GM12864 (cell line): ENCODE results near the gene TUB.
A peak's percentile ranks its signal among the peaks of the same experiment; 100 is the strongest.

ENCODE experiments used
- DNase-seq: peaks from one replicate; pipeline ENCODE4 v3.0.0-alpha.2; 2011; ENCODE audit warnings: low read depth
- H3K4me3 ChIP-seq: 2 replicates; pipeline ENCODE4 v1.5.1; 2011; ENCODE audit warnings: mild to moderate bottlenecking, low read depth, low read length, control low read depth
- TF ChIP-seq, protein P1 (sequence below): IDR thresholded peaks from 2 replicates; pipeline ENCODE4 v1.5.1; 2011; ENCODE audit warnings: low read depth, mild to moderate bottlenecking, moderate library complexity, low read length, control low read depth, inconsistent platforms; ENCODE audit errors: missing control alignments

TUB gene

DNA sequence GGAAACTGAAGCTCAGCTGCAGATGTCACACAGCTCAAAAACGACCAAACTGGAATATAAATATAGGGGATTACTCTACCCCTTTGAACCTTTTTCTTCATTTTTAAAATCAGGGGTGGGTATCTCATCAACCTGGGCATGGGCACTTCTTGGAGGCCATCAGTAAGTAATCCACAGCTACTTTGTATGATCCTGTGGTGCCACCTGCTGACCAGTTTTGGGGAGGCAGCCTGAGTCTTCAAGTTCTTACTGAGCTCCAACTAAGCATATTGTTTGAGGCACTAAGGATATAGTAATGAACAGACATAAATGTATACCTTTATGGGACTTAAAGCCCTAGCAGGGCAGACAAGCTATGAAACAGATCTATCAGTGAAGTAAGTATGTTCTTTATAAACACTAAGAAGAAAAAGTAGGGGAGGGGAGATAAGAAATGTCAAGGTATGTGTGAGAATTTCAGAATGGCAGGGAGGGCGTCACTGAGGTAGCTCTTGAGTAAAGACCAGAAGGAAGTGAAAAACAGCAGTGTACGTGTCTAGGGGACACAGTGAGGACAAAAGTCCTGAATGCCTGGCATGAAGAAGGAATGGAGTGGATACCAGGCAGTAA, 18.4 kb downstream of the TUB start:
- no peak overlapping the region for H3K4me3 ChIP-seq
- TF ChIP-seq, protein P1, sequence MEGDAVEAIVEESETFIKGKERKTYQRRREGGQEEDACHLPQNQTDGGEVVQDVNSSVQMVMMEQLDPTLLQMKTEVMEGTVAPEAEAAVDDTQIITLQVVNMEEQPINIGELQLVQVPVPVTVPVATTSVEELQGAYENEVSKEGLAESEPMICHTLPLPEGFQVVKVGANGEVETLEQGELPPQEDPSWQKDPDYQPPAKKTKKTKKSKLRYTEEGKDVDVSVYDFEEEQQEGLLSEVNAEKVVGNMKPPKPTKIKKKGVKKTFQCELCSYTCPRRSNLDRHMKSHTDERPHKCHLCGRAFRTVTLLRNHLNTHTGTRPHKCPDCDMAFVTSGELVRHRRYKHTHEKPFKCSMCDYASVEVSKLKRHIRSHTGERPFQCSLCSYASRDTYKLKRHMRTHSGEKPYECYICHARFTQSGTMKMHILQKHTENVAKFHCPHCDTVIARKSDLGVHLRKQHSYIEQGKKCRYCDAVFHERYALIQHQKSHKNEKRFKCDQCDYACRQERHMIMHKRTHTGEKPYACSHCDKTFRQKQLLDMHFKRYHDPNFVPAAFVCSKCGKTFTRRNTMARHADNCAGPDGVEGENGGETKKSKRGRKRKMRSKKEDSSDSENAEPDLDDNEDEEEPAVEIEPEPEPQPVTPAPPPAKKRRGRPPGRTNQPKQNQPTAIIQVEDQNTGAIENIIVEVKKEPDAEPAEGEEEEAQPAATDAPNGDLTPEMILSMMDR: peak; percentile 74
- DNase-seq: peak; percentile 41

DNA sequence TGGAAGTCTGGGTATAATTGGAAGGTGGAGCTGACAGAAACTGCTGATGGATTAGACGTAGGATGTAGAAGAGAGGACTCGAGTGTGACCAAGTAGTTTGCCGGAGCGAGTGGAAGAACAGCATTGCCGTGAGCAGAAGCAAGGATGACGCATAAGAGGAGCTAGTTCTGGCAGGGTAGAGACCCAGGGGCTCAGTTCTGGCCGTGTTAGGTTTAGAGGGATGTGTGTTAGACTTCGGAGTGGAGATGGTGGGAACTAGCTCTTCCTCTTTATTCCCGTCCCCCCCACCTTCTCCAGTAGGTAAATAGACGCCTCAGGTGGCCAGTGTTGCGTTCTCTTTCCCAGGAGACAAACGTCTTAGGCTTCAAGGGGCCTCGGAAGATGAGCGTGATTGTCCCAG, 19.1 kb downstream of the TUB start:
- TF ChIP-seq, protein P1: no peak
- no peak overlapping the region for H3K4me3 ChIP-seq
- no peak for DNase-seq

GRCh38 chr11:8100605-8101004, 19.6 kb downstream of the TUB start:
- TF ChIP-seq, protein P1: no peak
- DNase-seq: no peak
- H3K4me3 ChIP-seq: no peak overlapping the region

DNA sequence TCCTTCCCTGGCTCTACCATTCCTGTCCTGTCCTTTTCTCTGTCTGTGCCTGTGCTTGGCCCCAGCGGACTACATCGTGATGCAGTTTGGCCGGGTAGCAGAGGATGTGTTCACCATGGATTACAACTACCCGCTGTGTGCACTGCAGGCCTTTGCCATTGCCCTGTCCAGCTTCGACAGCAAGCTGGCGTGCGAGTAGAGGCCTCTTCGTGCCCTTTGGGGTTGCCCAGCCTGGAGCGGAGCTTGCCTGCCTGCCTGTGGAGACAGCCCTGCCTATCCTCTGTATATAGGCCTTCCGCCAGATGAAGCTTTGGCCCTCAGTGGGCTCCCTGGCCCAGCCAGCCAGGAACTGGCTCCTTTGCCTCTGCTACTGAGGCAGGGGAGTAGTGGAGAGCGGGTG, 20.4 kb downstream of the TUB start:
- DNase-seq: no peak
- H3K4me3 ChIP-seq: no peak overlapping the region
- TF ChIP-seq, protein P1: no peak

GRCh38 chr11:8102296-8102915, 21.4 kb downstream of the TUB start:
- no peak overlapping the region for H3K4me3 ChIP-seq
- DNase-seq: no peak
- TF ChIP-seq, protein P1: no peak

GRCh38 chr11:8102965-8103364, 22.0 kb downstream of the TUB start:
- no peak overlapping the region for H3K4me3 ChIP-seq
- DNase-seq: no peak
- TF ChIP-seq, protein P1: no peak

DNA sequence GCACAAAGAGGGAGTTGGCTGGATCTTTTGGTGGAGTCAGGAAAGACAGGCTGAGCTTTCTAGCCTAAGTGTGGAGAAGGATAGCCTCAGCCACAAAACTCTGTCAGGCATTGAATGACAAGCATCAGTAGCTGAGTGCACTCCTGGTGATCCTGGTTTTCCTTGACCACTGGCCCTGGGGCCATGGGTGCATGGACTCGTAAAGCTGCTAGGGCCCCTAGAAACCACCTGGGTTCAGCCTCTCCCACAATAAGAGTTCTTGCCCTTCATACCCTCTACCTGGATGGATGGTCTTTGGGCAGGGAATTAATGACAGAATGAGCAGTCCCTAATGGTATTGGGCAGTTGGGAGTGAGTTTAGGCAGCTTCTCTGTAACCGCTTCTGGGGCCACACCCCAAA, 22.9 kb downstream of the TUB start:
- DNase-seq: no peak
- TF ChIP-seq, protein P1: no peak
- H3K4me3 ChIP-seq: no peak overlapping the region
